GM20000 (cell line): ENCODE measurements around the gene MT1A.

Experiments
- DNase-seq: peaks from one replicate; pipeline ENCODE4 v3.0.0; 2012; ENCODE audit warnings: low spot score
- TF ChIP-seq, protein P1 (sequence below): IDR thresholded peaks from 2 replicates; pipeline ENCODE4 v1.5.1; 2012; ENCODE audit warnings: mild to moderate bottlenecking, control low read depth; ENCODE audit errors: extremely low read depth, missing control alignments

The MT1A gene

DNA sequence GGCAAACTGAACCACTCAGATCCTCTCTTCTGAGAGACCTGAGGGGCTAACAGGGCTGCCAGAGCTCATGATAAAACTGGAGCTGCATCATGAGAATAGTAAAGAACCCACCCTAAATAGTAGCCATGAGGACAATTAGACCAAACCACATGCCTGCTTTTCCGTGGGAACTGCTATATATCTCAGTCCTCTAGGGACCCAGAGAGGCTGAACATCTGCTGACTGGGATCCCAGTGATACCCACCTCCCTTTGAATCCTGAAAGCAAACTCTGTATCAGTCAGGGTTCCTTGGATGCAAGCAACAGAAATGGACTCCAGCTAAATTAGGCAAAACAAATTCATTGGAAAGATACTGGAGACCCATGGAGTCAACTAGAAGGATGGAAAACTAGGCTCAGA, 50.3 kb downstream of the MT1A start:
- TF ChIP-seq, protein P1, sequence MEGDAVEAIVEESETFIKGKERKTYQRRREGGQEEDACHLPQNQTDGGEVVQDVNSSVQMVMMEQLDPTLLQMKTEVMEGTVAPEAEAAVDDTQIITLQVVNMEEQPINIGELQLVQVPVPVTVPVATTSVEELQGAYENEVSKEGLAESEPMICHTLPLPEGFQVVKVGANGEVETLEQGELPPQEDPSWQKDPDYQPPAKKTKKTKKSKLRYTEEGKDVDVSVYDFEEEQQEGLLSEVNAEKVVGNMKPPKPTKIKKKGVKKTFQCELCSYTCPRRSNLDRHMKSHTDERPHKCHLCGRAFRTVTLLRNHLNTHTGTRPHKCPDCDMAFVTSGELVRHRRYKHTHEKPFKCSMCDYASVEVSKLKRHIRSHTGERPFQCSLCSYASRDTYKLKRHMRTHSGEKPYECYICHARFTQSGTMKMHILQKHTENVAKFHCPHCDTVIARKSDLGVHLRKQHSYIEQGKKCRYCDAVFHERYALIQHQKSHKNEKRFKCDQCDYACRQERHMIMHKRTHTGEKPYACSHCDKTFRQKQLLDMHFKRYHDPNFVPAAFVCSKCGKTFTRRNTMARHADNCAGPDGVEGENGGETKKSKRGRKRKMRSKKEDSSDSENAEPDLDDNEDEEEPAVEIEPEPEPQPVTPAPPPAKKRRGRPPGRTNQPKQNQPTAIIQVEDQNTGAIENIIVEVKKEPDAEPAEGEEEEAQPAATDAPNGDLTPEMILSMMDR = no peak
- no peak for DNase-seq

DNA sequence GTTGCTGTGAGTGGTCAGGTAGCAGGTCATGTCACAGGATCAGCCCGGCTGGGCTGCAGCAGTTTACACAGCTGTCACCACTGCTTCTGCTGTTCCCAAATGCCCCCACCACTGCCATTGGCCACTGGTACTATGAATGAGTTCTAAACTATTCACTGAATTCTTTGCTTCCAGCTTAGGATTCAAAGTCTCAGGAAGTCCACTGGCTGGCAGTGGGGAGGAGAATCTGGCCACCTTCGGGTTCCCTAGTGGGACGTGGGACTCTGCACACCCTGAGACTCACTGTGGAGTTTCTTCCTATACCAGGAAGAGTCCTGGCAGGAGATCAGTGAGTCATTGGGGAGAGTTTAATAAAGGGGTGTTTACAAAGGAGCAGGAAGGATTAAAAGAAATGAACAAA, 50.7 kb downstream of the MT1A start:
- no peak for DNase-seq
- TF ChIP-seq, protein P1 = no peak
